Esophagus squamous epithelium (tissue), 5 donors: ENCODE measurements around the gene BEND6. TPM values are rescaled to one million over a fixed set of nuclear protein-coding genes. Genes with fewer than 3 reads are reported as not detected.

ENCODE experiments used
- DNase-seq: peaks from one replicate; lab custom pipeline; 2025; lab: John Stamatoyannopoulos, UW
- H3K27ac ChIP-seq, 4 donors: fragments of 200-600 bp; sonication (generic); one replicate each; pipeline ENCODE4 v1.5.1; 2016 to 2019; ENCODE audit warnings: mild to moderate bottlenecking in 1 of 4
- H3K27me3 ChIP-seq, 4 donors: fragments of 200-600 bp; sonication (generic); 1 replicate in 3 of 4; 2 replicates in 1 of 4; pipeline versions ENCODE4 v1.5.1 to v1.6.0; 2017 to 2021; ENCODE audit warnings: antibody characterized with exemption in 1 of 4
- H3K36me3 ChIP-seq, 3 donors: fragments of 200-600 bp; sonication (generic); one replicate each; pipeline ENCODE4 v1.5.1; 2016 to 2019
- H3K4me1 ChIP-seq, 3 donors: fragments of 200-600 bp; sonication (generic); one replicate each; pipeline ENCODE4 v1.5.1; 2017 to 2019
- H3K4me3 ChIP-seq, 4 donors: fragments of 200-600 bp; sonication (generic); 1 replicate in 3 of 4; 2 replicates in 1 of 4; pipeline ENCODE4 v1.5.1; 2016 to 2019; ENCODE audit warnings: mild to moderate bottlenecking in 2 of 4, moderate library complexity in 1 of 4
- H3K9me3 ChIP-seq, 3 donors: fragments of 200-600 bp; sonication (generic); one replicate each; pipeline ENCODE4 v1.5.1; 2016 to 2019
- CTCF ChIP-seq, 6 experiments: fragments of 450-650 bp in 4 of 6; fragments of 200-600 bp in 2 of 6; sonication (generic) in 2 of 6; IDR thresholded peaks; one replicate each; pipeline ENCODE4 v1.5.1; 2016 to 2019; ENCODE audit warnings: antibody characterized with exemption in 6 of 6, mild to moderate bottlenecking in 4 of 6, moderate library complexity in 4 of 6
- POLR2A ChIP-seq, 4 donors: fragments of 450-650 bp; IDR thresholded peaks; one replicate each; pipeline ENCODE4 v1.6.1; 2017; ENCODE audit warnings: antibody characterized with exemption in 4 of 4, mild to moderate bottlenecking in 4 of 4, moderate library complexity in 3 of 4
- WGBS, 2 donors: methylation state at CpG; one replicate each; pipeline ENCODE4 v1.1.5; 2018; 5-methylcytosine and 5-hydroxymethylcytosine counted together
- intact Hi-C: fragments of 100-400 bp; cut with DNase I; formaldehyde crosslinking; loops from one replicate; pipeline ENCODE4 v1.15.0; 2022
- total RNA-seq, 4 donors: library from RNA; depleted of rRNA; stranded (reverse); fragments of >200 nt; gene quantifications; one replicate each; pipeline ENCODE4 v1.1.0, GENCODE V29; 2016
- donor health status: DM: yes; HTN: yes; CAD: no.

The BEND6 gene
- 1 to 10 TPM in 2 of 4 donors, under 1 TPM in 1, not detected in 1; 0.57 to 2.4 (median 1.1) TPM for total RNA-seq

GRCh38 chr6:56954403-56955170, at the start of gene BEND6:
TSS of gene BEND6 (plus strand) at chr6:56955107. CDS start at chr6:56981811, 26,704 bp downstream.
- intact Hi-C loops = loop anchor here (5.0 kb wide), 1 partner anchor 363 kb away; the partner anchor contains the start of gene PRIM2

DNA sequence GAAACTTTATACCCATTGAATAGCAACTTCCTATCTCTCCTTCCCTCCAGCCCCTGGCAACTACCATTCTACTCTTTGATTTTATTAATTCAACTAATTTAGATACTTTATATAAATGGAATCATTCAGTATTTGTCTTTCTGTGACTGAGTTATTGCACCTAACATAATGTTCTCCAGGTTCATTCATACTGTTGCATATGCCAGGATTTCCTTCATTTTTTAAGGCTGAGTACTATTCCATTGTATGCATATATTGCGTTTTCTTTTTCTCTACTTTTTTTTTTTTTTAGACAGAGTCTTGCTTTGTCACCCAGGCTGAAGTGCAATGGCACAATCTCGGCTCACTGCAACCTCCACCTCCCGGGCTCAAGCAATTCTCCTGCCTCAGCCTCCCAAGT, 49.5 kb upstream of the BEND6 start:
- Histone ChIP-seq H3K36me3 (no peaks in the 10 kb centered on the region), H3K9me3 (no peaks in the 10 kb centered on the region), H3K27ac (no peak overlapping the region), H3K4me3 (no peak overlapping the region), H3K4me1 (peaks cover 0 to 20% (median 7%) of the 10 kb centered on the region in 3 donors), H3K27me3 (peaks cover 0 to 24% (median 0%) of the 10 kb centered on the region in 4 donors)
- WGBS, 2 donors = 92 to 97% methylated on average over 2 to 3 of the region's 3 CpGs
- intact Hi-C loops = loop anchor here (10.0 kb wide), 2 partner anchors 119 to 409 kb away; partner anchors contain the start of gene PRIM2
- no peak for DNase-seq
- no peak for TF ChIP-seq CTCF (IDR thresholded peaks at IDR 0.05)
- no peak for TF ChIP-seq POLR2A (IDR thresholded peaks at IDR 0.05)

More at GRCh38 chr6:56954403-56955170, at the start of gene BEND6:
- no peak for DNase-seq
- H3K9me3 ChIP-seq = no peaks in the 10 kb centered on the region
- WGBS, 2 donors = 0 to 2% methylated on average over 4 to 16 of the region's 107 CpGs
- H3K4me3 ChIP-seq = peak within 1 kb of the TSS; percentile 44 to 85 (median 60)
- TF ChIP-seq POLR2A (IDR thresholded peaks at IDR 0.05) (peak in 1 of 4 donors; percentile 8), CTCF (IDR thresholded peaks at IDR 0.05) (no peak)
- no peaks in the 10 kb centered on the region for H3K36me3 ChIP-seq
- peak within 1 kb of the TSS; percentile 47 to 83 (median 68) for H3K27ac ChIP-seq
- peaks cover 0 to 69% (median 0%) of the 10 kb centered on the region in 4 donors for H3K27me3 ChIP-seq
- H3K4me1 ChIP-seq = peaks cover 4 to 31% (median 16%) of the 10 kb centered on the region in 3 donors

DNA sequence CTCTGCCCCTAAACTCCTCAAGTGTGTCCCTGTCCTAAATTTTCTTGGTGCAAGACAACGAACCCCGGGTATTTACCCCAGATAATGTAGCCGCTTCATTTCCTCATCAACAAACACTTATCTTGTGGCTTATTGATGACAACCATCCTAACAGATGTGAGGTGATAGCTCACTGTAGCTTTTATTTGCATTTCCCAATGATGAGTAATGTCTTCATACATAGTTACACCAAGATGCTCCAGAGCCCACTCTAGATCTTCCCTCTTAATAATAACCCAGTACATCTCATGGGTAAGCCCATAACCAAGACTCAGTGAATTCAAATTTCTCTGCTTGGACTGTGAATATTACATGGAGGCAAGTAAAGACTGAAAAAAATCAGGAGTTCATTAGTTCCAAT, 48.2 kb upstream of the BEND6 start:
- Histone ChIP-seq H3K27ac (no peak overlapping the region), H3K27me3 (peaks cover 0 to 28% (median 0%) of the 10 kb centered on the region in 4 donors), H3K4me1 (peaks cover 0 to 20% (median 7%) of the 10 kb centered on the region in 3 donors), H3K36me3 (no peaks in the 10 kb centered on the region), H3K9me3 (no peaks in the 10 kb centered on the region), H3K4me3 (no peak overlapping the region)
- intact Hi-C loops = loop anchor here (10.0 kb wide), 2 partner anchors 118 to 408 kb away; partner anchors contain the start of gene PRIM2
- WGBS, 2 donors = 91 to 93% methylated on average over 3 of the region's 3 CpGs
- TF ChIP-seq CTCF (IDR thresholded peaks at IDR 0.05) (no peak), POLR2A (IDR thresholded peaks at IDR 0.05) (no peak)
- no peak for DNase-seq

DNA sequence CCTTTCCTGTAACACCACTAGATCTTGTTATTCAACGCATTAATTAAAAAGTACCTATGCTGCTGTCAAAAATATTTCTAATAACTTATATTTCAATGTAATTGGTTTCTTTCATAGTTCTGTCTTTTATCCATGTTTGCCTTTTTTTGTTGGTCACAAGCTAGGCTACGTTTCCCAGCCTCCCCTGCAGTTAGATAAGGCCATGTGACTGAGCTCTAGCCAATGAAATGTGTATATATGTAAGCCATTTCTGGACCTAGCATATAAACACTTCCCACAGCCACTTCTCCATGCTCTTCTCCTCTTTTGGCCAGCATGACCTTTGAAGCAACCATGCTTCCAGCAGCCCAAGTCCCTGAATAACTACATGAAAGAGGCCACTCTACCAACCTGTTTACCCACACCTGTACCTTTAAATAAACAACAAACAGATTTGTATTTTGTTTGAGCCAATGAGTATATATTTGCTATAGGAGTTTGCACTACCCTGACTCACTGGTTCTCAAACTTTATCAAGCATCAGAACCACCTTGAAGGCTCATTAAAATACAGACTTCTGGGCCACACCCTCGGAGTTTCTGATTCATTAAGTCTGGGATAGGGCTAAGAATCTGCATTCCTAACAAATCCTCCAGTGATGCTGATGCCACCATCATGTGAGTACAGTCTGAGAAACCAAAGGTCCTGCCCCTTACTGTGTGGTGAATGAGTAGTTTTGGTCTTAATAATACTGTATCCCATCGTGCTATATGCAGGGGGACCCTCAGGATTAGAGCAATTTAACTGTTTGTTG, 45.6 kb upstream of the BEND6 start:
- no peak for DNase-seq
- TF ChIP-seq CTCF (IDR thresholded peaks at IDR 0.05) (no peak), POLR2A (IDR thresholded peaks at IDR 0.05) (no peak)
- Histone ChIP-seq H3K27ac (no peak overlapping the region), H3K4me1 (peaks cover 0 to 11% (median 0%) of the 10 kb centered on the region in 3 donors), H3K36me3 (no peaks in the 10 kb centered on the region), H3K27me3 (peaks cover 0 to 28% (median 0%) of the 10 kb centered on the region in 4 donors), H3K4me3 (no peak overlapping the region), H3K9me3 (no peaks in the 10 kb centered on the region)
- intact Hi-C loops = loop anchor here (10.0 kb wide), 2 partner anchors 115 to 405 kb away; partner anchors contain the start of gene PRIM2
- whole genome bisulfite sequencing, 2 donors = 71 to 81% methylated on average over 4 of the region's 4 CpGs
